H1 (cell line): Measurements from ENCODE around the gene ZHX3. TPM values are rescaled to one million over a fixed set of nuclear protein-coding genes. Genes with fewer than 3 reads are reported as not detected.
"Not testable (repeated sequence)": the region's sequence is repeated elsewhere in the genome, so short reads cannot be mapped to it uniquely, and the experiment has no call there.

Experiments
- CTCF ChIA-PET: fragments of 300-600 bp; sonication (Branson Sonifier 250); formaldehyde crosslinking; loops from one replicate; lab custom pipeline; 2021; ENCODE audit not compliant: partially characterized antibody; lab: Charles Lee
- POLR2A ChIA-PET: fragments of 300-600 bp; sonication (Branson Sonifier 250); formaldehyde crosslinking; loops from one replicate; lab custom pipeline; 2021; ENCODE audit warnings: inconsistent platforms; ENCODE audit not compliant: partially characterized antibody; lab: Charles Lee
- DNase-seq, 2 experiments: peaks; one replicate each; pipeline versions ENCODE4 v3.0.0 to v3.0.0-alpha.2; 2010 to 2022; ENCODE audit warnings: low spot score in 2 of 2, low read depth in 1 of 2, mixed read lengths in 1 of 2
- FAIRE-seq: peaks from 2 replicates; lab custom pipeline; 2011; peaks lifted over from hg19 to GRCh38; lab: Jason Lieb, UNC
- H2AFZ ChIP-seq: 2 replicates; pipeline ENCODE4 v1.8.1; 2012; ENCODE audit warnings: low read length, inconsistent platforms
- H2AK5ac ChIP-seq: 2 replicates; pipeline ENCODE4 v1.6.1; 2013; ENCODE audit warnings: low read depth, low read length
- H2BK120ac ChIP-seq: replicated peaks from 2 replicates; pipeline ENCODE3; 2013; ENCODE audit warnings: low read depth, low read length, inconsistent platforms
- H2BK12ac ChIP-seq: 2 replicates; pipeline ENCODE4 v1.6.1; 2013; ENCODE audit warnings: low read depth, low read length
- H2BK15ac ChIP-seq: 2 replicates; pipeline ENCODE4 v1.6.1; 2013; ENCODE audit warnings: low read length
- H2BK20ac ChIP-seq: 2 replicates; pipeline ENCODE4 v1.6.1; 2013; ENCODE audit warnings: low read length
- H2BK5ac ChIP-seq: 2 replicates; pipeline ENCODE4 v1.6.1; 2013; ENCODE audit warnings: low read depth, low read length
- H3K14ac ChIP-seq: 2 replicates; pipeline ENCODE4 v1.6.1; 2013; ENCODE audit warnings: inconsistent platforms; ENCODE audit not compliant: insufficient read length
- H3K18ac ChIP-seq: 2 replicates; pipeline ENCODE4 v1.6.1; 2013; ENCODE audit warnings: low read length; ENCODE audit errors: extremely low read depth
- H3K23ac ChIP-seq: 2 replicates; pipeline ENCODE4 v1.6.1; 2013; ENCODE audit warnings: inconsistent platforms; ENCODE audit not compliant: insufficient read length
- H3K23me2 ChIP-seq: 2 replicates; pipeline ENCODE4 v1.6.1; 2013; ENCODE audit warnings: low read depth, low read length
- H3K27ac ChIP-seq: 2 replicates; pipeline ENCODE4 v1.6.1; 2011; ENCODE audit warnings: low read depth, low read length, inconsistent platforms
- H3K27me3 ChIP-seq, 4 experiments: replicated peaks in 1 of 4; 1 replicate in 1 of 4; 2 replicates in 3 of 4; pipeline versions ENCODE4 v1.6.1 to v1.8.1; 2011 to 2013; ENCODE audit warnings: low read length in 3 of 4, mild to moderate bottlenecking in 3 of 4, inconsistent platforms in 2 of 4, mixed read lengths in 2 of 4, moderate library complexity in 1 of 4; ENCODE audit not compliant: control insufficient read depth in 3 of 4, insufficient read depth in 3 of 4; ENCODE audit errors: extremely low read depth in 1 of 4
- H3K36me3 ChIP-seq, 4 experiments: 2 replicates each; pipeline versions ENCODE4 v1.6.1 to v1.8.1; 2011 to 2013; ENCODE audit warnings: mild to moderate bottlenecking in 4 of 4, low read length in 3 of 4, moderate library complexity in 2 of 4, control low read depth in 1 of 4, inconsistent platforms in 1 of 4; ENCODE audit not compliant: insufficient read depth in 4 of 4, control insufficient read depth in 2 of 4
- H3K4ac ChIP-seq: replicated peaks from 2 replicates; pipeline ENCODE3; 2013; ENCODE audit warnings: low read length, low read depth, mixed read lengths, inconsistent platforms; ENCODE audit not compliant: insufficient read length
- H3K4me1 ChIP-seq, 4 experiments: replicated peaks in 1 of 4; 1 replicate in 1 of 4; 2 replicates in 3 of 4; pipeline versions ENCODE4 v1.6.1 to v1.8.1; 2011 to 2013; ENCODE audit warnings: low read length in 3 of 4, inconsistent platforms in 2 of 4, mixed read lengths in 1 of 4; ENCODE audit not compliant: insufficient read depth in 4 of 4, control insufficient read depth in 3 of 4
- H3K4me2 ChIP-seq, 2 experiments: 2 replicates each; pipeline versions ENCODE4 v1.6.1 to v1.8.1; 2011 to 2013; ENCODE audit warnings: low read depth in 2 of 2, low read length in 2 of 2, control low read depth in 1 of 2, inconsistent platforms in 1 of 2, mild to moderate bottlenecking in 1 of 2; ENCODE audit not compliant: insufficient read depth in 1 of 2
- H3K4me3 ChIP-seq, 4 experiments: fragments of 200-600, 300-600 bp in 1 of 4; sonication (generic), shearing (Covaris generic), sonication (Bioruptor Twin) in 1 of 4; 2 replicates each; pipeline versions ENCODE4 v1.5.1 to v1.8.1; 2011 to 2016; ENCODE audit warnings: low read length in 4 of 4, low read depth in 3 of 4, control low read depth in 2 of 4, inconsistent platforms in 2 of 4, mild to moderate bottlenecking in 2 of 4, mixed read lengths in 1 of 4, moderate library complexity in 1 of 4; ENCODE audit not compliant: insufficient read depth in 2 of 4; ENCODE audit errors: extremely low read depth in 1 of 4
- H3K56ac ChIP-seq: replicated peaks from 2 replicates; pipeline ENCODE3; 2013; ENCODE audit warnings: low read depth, mild to moderate bottlenecking, mixed read lengths, low read length, inconsistent platforms; ENCODE audit not compliant: insufficient read length
- H3K79me1 ChIP-seq: 2 replicates; pipeline ENCODE4 v1.6.1; 2013; ENCODE audit warnings: low read depth, low read length, control low read depth
- H3K79me2 ChIP-seq, 2 experiments: 2 replicates each; pipeline versions ENCODE4 v1.6.1 to v1.8.1; 2012 to 2013; ENCODE audit warnings: low read length in 2 of 2, mild to moderate bottlenecking in 2 of 2, inconsistent platforms in 1 of 2; ENCODE audit not compliant: insufficient read depth in 2 of 2, control insufficient read depth in 1 of 2
- H3K9ac ChIP-seq, 4 experiments: replicated peaks in 1 of 4; 1 replicate in 1 of 4; 2 replicates in 3 of 4; pipeline versions ENCODE4 v1.6.1 to v1.8.1; 2011 to 2013; ENCODE audit warnings: low read depth in 3 of 4, low read length in 3 of 4, control low read depth in 2 of 4, mild to moderate bottlenecking in 2 of 4, moderate library complexity in 2 of 4, inconsistent platforms in 1 of 4; ENCODE audit errors: extremely low read depth in 1 of 4
- H3K9me3 ChIP-seq, 2 experiments: 2 replicates each; pipeline versions ENCODE4 v1.6.1 to v1.8.1; 2012 to 2013; ENCODE audit warnings: mild to moderate bottlenecking in 2 of 2, moderate library complexity in 2 of 2, control low read depth in 1 of 2, inconsistent platforms in 1 of 2, low read depth in 1 of 2, low read length in 1 of 2, mixed read lengths in 1 of 2; ENCODE audit not compliant: insufficient read depth in 2 of 2
- H4K20me1 ChIP-seq, 2 experiments: replicated peaks in 1 of 2; 2 replicates each; pipeline versions ENCODE3 to v1.8.1; 2011 to 2013; ENCODE audit warnings: inconsistent platforms in 2 of 2, low read length in 2 of 2, mild to moderate bottlenecking in 1 of 2; ENCODE audit not compliant: insufficient read depth in 2 of 2, control insufficient read depth in 1 of 2
- H4K5ac ChIP-seq: 2 replicates; pipeline ENCODE4 v1.6.1; 2013; ENCODE audit warnings: low read length, low read depth, mixed read lengths, inconsistent platforms; ENCODE audit not compliant: insufficient read length
- H4K8ac ChIP-seq: 2 replicates; pipeline ENCODE4 v1.8.0; 2013; ENCODE audit warnings: mild to moderate bottlenecking, moderate library complexity, low read length, inconsistent platforms; ENCODE audit not compliant: insufficient read depth; ENCODE audit errors: extremely low read depth
- H4K91ac ChIP-seq: replicated peaks from 2 replicates; pipeline ENCODE3; 2013; ENCODE audit warnings: low read length, mixed read lengths, inconsistent platforms; ENCODE audit not compliant: insufficient read length
- GABPA ChIP-seq: IDR thresholded peaks from 2 replicates; pipeline ENCODE4 v1.6.1; 2011; ENCODE audit warnings: mild to moderate bottlenecking, low read length, moderate library complexity, borderline replicate concordance; ENCODE audit not compliant: insufficient read depth
- GTF2F1 ChIP-seq: IDR thresholded peaks from 2 replicates; pipeline ENCODE4 v1.6.1; 2012; ENCODE audit warnings: low read depth, low read length, improper control_type of control experiment, borderline replicate concordance
- JUN ChIP-seq: IDR thresholded peaks from 2 replicates; pipeline ENCODE4 v1.6.1; 2011; ENCODE audit warnings: low read depth, mild to moderate bottlenecking, improper control_type of control experiment, low read length
- NANOG ChIP-seq: IDR thresholded peaks from 2 replicates; pipeline ENCODE4 v1.6.1; 2011; ENCODE audit warnings: low read length, low read depth, mild to moderate bottlenecking, inconsistent platforms; ENCODE audit not compliant: insufficient read depth, poor library complexity, severe bottlenecking
- RAD21 ChIP-seq, 2 experiments: IDR thresholded peaks in 1 of 2; conservative IDR thresholded peaks in 1 of 2; 2 replicates each; pipeline ENCODE4 v1.6.1; 2011; ENCODE audit warnings: low read depth in 2 of 2, low read length in 2 of 2, improper control_type of control experiment in 1 of 2, inconsistent platforms in 1 of 2, mild to moderate bottlenecking in 1 of 2, moderate library complexity in 1 of 2
- SAP30 ChIP-seq: fragments of 300-600 bp; sonication (generic); IDR thresholded peaks from 2 replicates; pipeline ENCODE4 v1.7.1; 2012; ENCODE audit warnings: low read length, moderate library complexity, mild to moderate bottlenecking, inconsistent platforms; ENCODE audit not compliant: insufficient read depth, insufficient replicate concordance
- SIX5 ChIP-seq: IDR thresholded peaks from 2 replicates; pipeline ENCODE4 v1.6.1; 2011; ENCODE audit warnings: mild to moderate bottlenecking, low read depth, low read length
- TAF1 ChIP-seq: IDR thresholded peaks from 2 replicates; pipeline ENCODE4 v1.6.1; 2011; ENCODE audit warnings: mild to moderate bottlenecking, low read depth, low read length
- WGBS, 2 experiments: shearing (Covaris generic) in 1 of 2; methylation state at CpG; one replicate each; pipeline versions ENCODE4 v1.1.6 to v1.1.7; 2013 to 2015; ENCODE audit warnings: low lambda C conversion rate in 2 of 2, mixed read lengths in 2 of 2, inconsistent platforms in 1 of 2, low coverage in 1 of 2, missing lambda C conversion rate in 1 of 2; ENCODE audit not compliant: insufficient replicate concordance in 2 of 2, insufficient coverage in 1 of 2, insufficient read length in 1 of 2; ENCODE audit errors: extremely low coverage in 1 of 2, missing lambda C conversion rate in 1 of 2; 5-methylcytosine and 5-hydroxymethylcytosine counted together
- polyA plus RNA-seq, 7 experiments: library from polyadenylated mRNA; depleted of rRNA in 3 of 7; stranded (reverse) in 5 of 7; unstranded in 2 of 7; fragments of >200 nt in 5 of 7; fragments of 200-250 nt in 2 of 7; gene quantifications; 1 replicate in 5 of 7; 2 replicates in 1 of 7; 4 replicates in 1 of 7; pipeline versions ENCODE4 v1.2.1 to v1.2.3, GENCODE V29; 2011 to 2013; ENCODE audit warnings: missing spikeins in 2 of 7, mixed read lengths in 2 of 7
- total RNA-seq: library from RNA; stranded (reverse); fragmentation: NEBNext Ultra II Directional; extraction: Animal tissue kit (Norgen Biotek cat#: 25700); gene quantifications from 2 replicates; pipeline ENCODE4 v1.2.1, GENCODE V29; 2021

ZHX3 gene
- total and polyA plus RNA-seq, 2 of the 8 experiments (the other 6 are each of a cell fraction or from before 2014, with no cell fraction given), result 1.00 to 7.8 TPM

GRCh38 chr20:41242352-41242751, 75.2 kb downstream of the ZHX3 start (continued):
- TF ChIP-seq GABPA, result no peak
- no peak for TF ChIP-seq SAP30
- no peak for TF ChIP-seq NANOG
- no peak for TF ChIP-seq GTF2F1
- TF ChIP-seq JUN, result no peak
- TF ChIP-seq RAD21 (IDR thresholded peaks at IDR 0.05 in 1 of 2, conservative IDR thresholded peaks at IDR 0.05 in 1 of 2; ENCODE audit: low read depth in 2 of 2, low read length in 2 of 2), result no peak
- no peak for TF ChIP-seq SIX5
- no peak for TF ChIP-seq TAF1
- TF ChIP-seq, all 59 proteins: peak for 0

GRCh38 chr20:41237233-41237632, 80.3 kb downstream of the ZHX3 start:
- H2BK15ac ChIP-seq, result not testable (repeated sequence)

More at GRCh38 chr20:41237233-41237632, 80.3 kb downstream of the ZHX3 start:
- H3K4ac ChIP-seq, H4K91ac ChIP-seq, H2AFZ ChIP-seq, H3K23me2 ChIP-seq, H2AK5ac ChIP-seq, H3K56ac ChIP-seq, H3K23ac ChIP-seq, H4K8ac ChIP-seq, H3K18ac ChIP-seq, H3K27ac ChIP-seq, H3K9me3 ChIP-seq, H3K79me1 ChIP-seq, H3K27me3 ChIP-seq, H3K4me1 ChIP-seq, H3K79me2 ChIP-seq, H2BK12ac ChIP-seq, H2BK5ac ChIP-seq, H4K20me1 ChIP-seq, H4K5ac ChIP-seq, H3K9ac ChIP-seq, H2BK20ac ChIP-seq, H3K4me2 ChIP-seq, H2BK120ac ChIP-seq, POLR2A ChIA-PET, H3K36me3 ChIP-seq, DNase-seq, FAIRE-seq, H3K4me3 ChIP-seq, H3K14ac ChIP-seq: not testable (repeated sequence)
- 86% methylated on average over 2 of the region's 3 CpGs; no CpG with 5 or more reads in 1 of the 2 experiments for WGBS, 2 experiments
- CTCF ChIA-PET, result interaction anchor here (1.1 kb wide), 1 partner anchor 19 kb away, joined by 3 read pairs; no protein-coding TSS in a partner anchor
